H1 (cell line): Measurements from ENCODE around the gene TRAF4. TPM values are rescaled to one million over a fixed set of nuclear protein-coding genes. Genes with fewer than 3 reads are reported as not detected.
"Not testable (repeated sequence)": the region's sequence is repeated elsewhere in the genome, so short reads cannot be mapped to it uniquely, and the experiment has no call there.

Experiments used
- CTCF ChIA-PET: fragments of 300-600 bp; sonication (Branson Sonifier 250); formaldehyde crosslinking; loops from one replicate; lab custom pipeline; 2021; ENCODE audit not compliant: partially characterized antibody; lab: Charles Lee
- POLR2A ChIA-PET: fragments of 300-600 bp; sonication (Branson Sonifier 250); formaldehyde crosslinking; loops from one replicate; lab custom pipeline; 2021; ENCODE audit warnings: inconsistent platforms; ENCODE audit not compliant: partially characterized antibody; lab: Charles Lee
- DNase-seq, 2 experiments: peaks; one replicate each; pipeline versions ENCODE4 v3.0.0 to v3.0.0-alpha.2; 2010 to 2022; ENCODE audit warnings: low spot score in 2 of 2, low read depth in 1 of 2, mixed read lengths in 1 of 2
- FAIRE-seq: peaks from 2 replicates; lab custom pipeline; 2011; peaks lifted over from hg19 to GRCh38; lab: Jason Lieb, UNC
- H2AFZ ChIP-seq: 2 replicates; pipeline ENCODE4 v1.8.1; 2012; ENCODE audit warnings: low read length, inconsistent platforms
- H2AK5ac ChIP-seq: 2 replicates; pipeline ENCODE4 v1.6.1; 2013; ENCODE audit warnings: low read depth, low read length
- H2BK120ac ChIP-seq: replicated peaks from 2 replicates; pipeline ENCODE3; 2013; ENCODE audit warnings: low read depth, low read length, inconsistent platforms
- H2BK12ac ChIP-seq: 2 replicates; pipeline ENCODE4 v1.6.1; 2013; ENCODE audit warnings: low read depth, low read length
- H2BK15ac ChIP-seq: 2 replicates; pipeline ENCODE4 v1.6.1; 2013; ENCODE audit warnings: low read length
- H2BK20ac ChIP-seq: 2 replicates; pipeline ENCODE4 v1.6.1; 2013; ENCODE audit warnings: low read length
- H2BK5ac ChIP-seq: 2 replicates; pipeline ENCODE4 v1.6.1; 2013; ENCODE audit warnings: low read depth, low read length
- H3K14ac ChIP-seq: 2 replicates; pipeline ENCODE4 v1.6.1; 2013; ENCODE audit warnings: inconsistent platforms; ENCODE audit not compliant: insufficient read length
- H3K18ac ChIP-seq: 2 replicates; pipeline ENCODE4 v1.6.1; 2013; ENCODE audit warnings: low read length; ENCODE audit errors: extremely low read depth
- H3K23ac ChIP-seq: 2 replicates; pipeline ENCODE4 v1.6.1; 2013; ENCODE audit warnings: inconsistent platforms; ENCODE audit not compliant: insufficient read length
- H3K23me2 ChIP-seq: 2 replicates; pipeline ENCODE4 v1.6.1; 2013; ENCODE audit warnings: low read depth, low read length
- H3K27ac ChIP-seq: 2 replicates; pipeline ENCODE4 v1.6.1; 2011; ENCODE audit warnings: low read depth, low read length, inconsistent platforms
- H3K27me3 ChIP-seq, 4 experiments: replicated peaks in 1 of 4; 1 replicate in 1 of 4; 2 replicates in 3 of 4; pipeline versions ENCODE4 v1.6.1 to v1.8.1; 2011 to 2013; ENCODE audit warnings: low read length in 3 of 4, mild to moderate bottlenecking in 3 of 4, inconsistent platforms in 2 of 4, mixed read lengths in 2 of 4, moderate library complexity in 1 of 4; ENCODE audit not compliant: control insufficient read depth in 3 of 4, insufficient read depth in 3 of 4; ENCODE audit errors: extremely low read depth in 1 of 4
- H3K36me3 ChIP-seq, 4 experiments: 2 replicates each; pipeline versions ENCODE4 v1.6.1 to v1.8.1; 2011 to 2013; ENCODE audit warnings: mild to moderate bottlenecking in 4 of 4, low read length in 3 of 4, moderate library complexity in 2 of 4, control low read depth in 1 of 4, inconsistent platforms in 1 of 4; ENCODE audit not compliant: insufficient read depth in 4 of 4, control insufficient read depth in 2 of 4
- H3K4ac ChIP-seq: replicated peaks from 2 replicates; pipeline ENCODE3; 2013; ENCODE audit warnings: low read length, low read depth, mixed read lengths, inconsistent platforms; ENCODE audit not compliant: insufficient read length
- H3K4me1 ChIP-seq, 4 experiments: replicated peaks in 1 of 4; 1 replicate in 1 of 4; 2 replicates in 3 of 4; pipeline versions ENCODE4 v1.6.1 to v1.8.1; 2011 to 2013; ENCODE audit warnings: low read length in 3 of 4, inconsistent platforms in 2 of 4, mixed read lengths in 1 of 4; ENCODE audit not compliant: insufficient read depth in 4 of 4, control insufficient read depth in 3 of 4
- H3K4me2 ChIP-seq, 2 experiments: 2 replicates each; pipeline versions ENCODE4 v1.6.1 to v1.8.1; 2011 to 2013; ENCODE audit warnings: low read depth in 2 of 2, low read length in 2 of 2, control low read depth in 1 of 2, inconsistent platforms in 1 of 2, mild to moderate bottlenecking in 1 of 2; ENCODE audit not compliant: insufficient read depth in 1 of 2
- H3K4me3 ChIP-seq, 4 experiments: fragments of 200-600, 300-600 bp in 1 of 4; sonication (generic), shearing (Covaris generic), sonication (Bioruptor Twin) in 1 of 4; 2 replicates each; pipeline versions ENCODE4 v1.5.1 to v1.8.1; 2011 to 2016; ENCODE audit warnings: low read length in 4 of 4, low read depth in 3 of 4, control low read depth in 2 of 4, inconsistent platforms in 2 of 4, mild to moderate bottlenecking in 2 of 4, mixed read lengths in 1 of 4, moderate library complexity in 1 of 4; ENCODE audit not compliant: insufficient read depth in 2 of 4; ENCODE audit errors: extremely low read depth in 1 of 4
- H3K56ac ChIP-seq: replicated peaks from 2 replicates; pipeline ENCODE3; 2013; ENCODE audit warnings: low read depth, mild to moderate bottlenecking, mixed read lengths, low read length, inconsistent platforms; ENCODE audit not compliant: insufficient read length
- H3K79me1 ChIP-seq: 2 replicates; pipeline ENCODE4 v1.6.1; 2013; ENCODE audit warnings: low read depth, low read length, control low read depth
- H3K79me2 ChIP-seq, 2 experiments: 2 replicates each; pipeline versions ENCODE4 v1.6.1 to v1.8.1; 2012 to 2013; ENCODE audit warnings: low read length in 2 of 2, mild to moderate bottlenecking in 2 of 2, inconsistent platforms in 1 of 2; ENCODE audit not compliant: insufficient read depth in 2 of 2, control insufficient read depth in 1 of 2
- H3K9ac ChIP-seq, 4 experiments: replicated peaks in 1 of 4; 1 replicate in 1 of 4; 2 replicates in 3 of 4; pipeline versions ENCODE4 v1.6.1 to v1.8.1; 2011 to 2013; ENCODE audit warnings: low read depth in 3 of 4, low read length in 3 of 4, control low read depth in 2 of 4, mild to moderate bottlenecking in 2 of 4, moderate library complexity in 2 of 4, inconsistent platforms in 1 of 4; ENCODE audit errors: extremely low read depth in 1 of 4
- H3K9me3 ChIP-seq, 2 experiments: 2 replicates each; pipeline versions ENCODE4 v1.6.1 to v1.8.1; 2012 to 2013; ENCODE audit warnings: mild to moderate bottlenecking in 2 of 2, moderate library complexity in 2 of 2, control low read depth in 1 of 2, inconsistent platforms in 1 of 2, low read depth in 1 of 2, low read length in 1 of 2, mixed read lengths in 1 of 2; ENCODE audit not compliant: insufficient read depth in 2 of 2
- H4K20me1 ChIP-seq, 2 experiments: replicated peaks in 1 of 2; 2 replicates each; pipeline versions ENCODE3 to v1.8.1; 2011 to 2013; ENCODE audit warnings: inconsistent platforms in 2 of 2, low read length in 2 of 2, mild to moderate bottlenecking in 1 of 2; ENCODE audit not compliant: insufficient read depth in 2 of 2, control insufficient read depth in 1 of 2
- H4K5ac ChIP-seq: 2 replicates; pipeline ENCODE4 v1.6.1; 2013; ENCODE audit warnings: low read length, low read depth, mixed read lengths, inconsistent platforms; ENCODE audit not compliant: insufficient read length
- H4K8ac ChIP-seq: 2 replicates; pipeline ENCODE4 v1.8.0; 2013; ENCODE audit warnings: mild to moderate bottlenecking, moderate library complexity, low read length, inconsistent platforms; ENCODE audit not compliant: insufficient read depth; ENCODE audit errors: extremely low read depth
- H4K91ac ChIP-seq: replicated peaks from 2 replicates; pipeline ENCODE3; 2013; ENCODE audit warnings: low read length, mixed read lengths, inconsistent platforms; ENCODE audit not compliant: insufficient read length
- WGBS, 2 experiments: shearing (Covaris generic) in 1 of 2; methylation state at CpG; one replicate each; pipeline versions ENCODE4 v1.1.6 to v1.1.7; 2013 to 2015; ENCODE audit warnings: low lambda C conversion rate in 2 of 2, mixed read lengths in 2 of 2, inconsistent platforms in 1 of 2, low coverage in 1 of 2, missing lambda C conversion rate in 1 of 2; ENCODE audit not compliant: insufficient replicate concordance in 2 of 2, insufficient coverage in 1 of 2, insufficient read length in 1 of 2; ENCODE audit errors: extremely low coverage in 1 of 2, missing lambda C conversion rate in 1 of 2; 5-methylcytosine and 5-hydroxymethylcytosine counted together
- polyA plus RNA-seq, 7 experiments: library from polyadenylated mRNA; depleted of rRNA in 3 of 7; stranded (reverse) in 5 of 7; unstranded in 2 of 7; fragments of >200 nt in 5 of 7; fragments of 200-250 nt in 2 of 7; gene quantifications; 1 replicate in 5 of 7; 2 replicates in 1 of 7; 4 replicates in 1 of 7; pipeline versions ENCODE4 v1.2.1 to v1.2.3, GENCODE V29; 2011 to 2013; ENCODE audit warnings: missing spikeins in 2 of 7, mixed read lengths in 2 of 7
- total RNA-seq: library from RNA; stranded (reverse); fragmentation: NEBNext Ultra II Directional; extraction: Animal tissue kit (Norgen Biotek cat#: 25700); gene quantifications from 2 replicates; pipeline ENCODE4 v1.2.1, GENCODE V29; 2021

TRAF4 gene
- total and polyA plus RNA-seq, 2 of the 8 experiments (the other 6 are each of a cell fraction or from before 2014, with no cell fraction given) = 167 to 170 TPM

- H3K18ac ChIP-seq, H2BK120ac ChIP-seq, H3K23ac ChIP-seq, H3K27ac ChIP-seq, H3K4ac ChIP-seq, H4K91ac ChIP-seq, H2AK5ac ChIP-seq, H3K9me3 ChIP-seq, H3K27me3 ChIP-seq, H3K9ac ChIP-seq, H3K14ac ChIP-seq, H2AFZ ChIP-seq, H4K8ac ChIP-seq, H3K56ac ChIP-seq, H4K20me1 ChIP-seq, H2BK15ac ChIP-seq, H2BK5ac ChIP-seq, H3K79me2 ChIP-seq, H4K5ac ChIP-seq, H3K4me2 ChIP-seq, H3K23me2 ChIP-seq, DNase-seq, FAIRE-seq, H3K79me1 ChIP-seq, H3K4me3 ChIP-seq, H2BK20ac ChIP-seq, H2BK12ac ChIP-seq, H3K4me1 ChIP-seq: not testable (repeated sequence)
- 79% methylated on average over 5 of the region's 8 CpGs; no CpG with 5 or more reads in 1 of the 2 experiments for WGBS, 2 experiments
- CTCF ChIA-PET = interaction anchor here (1.4 to 16.9 kb wide), 4 partner anchors 10 to 143 kb away, joined by 4 to 316 read pairs (median 8); partner anchors contain the start of gene TLCD1
- POLR2A ChIA-PET = interaction anchor here (1.2 to 17.6 kb wide), 2 partner anchors 10 to 11 kb away, joined by 7 to 813 read pairs; partner anchors contain the start of gene TRAF4
- peaks cover 9 to 17% (median 13%) of the 10 kb centered on the region in 4 experiments; a peak in 6 of 8 replicates for H3K36me3 ChIP-seq
These were observed 7.7 kb upstream of the TRAF4 start for GRCh38 chr17:28735913-28736769.
